ENCODE results near the gene B4GALT1. TPM values are rescaled to one million over a fixed set of nuclear protein-coding genes. Genes with fewer than 3 reads are reported as not detected.

B4GALT1 gene
- total and polyA plus RNA-seq, 2 donors (not counting 1 experiment from before 2014, with no cell fraction given) = 24.1 to 64.8 TPM

DNA sequence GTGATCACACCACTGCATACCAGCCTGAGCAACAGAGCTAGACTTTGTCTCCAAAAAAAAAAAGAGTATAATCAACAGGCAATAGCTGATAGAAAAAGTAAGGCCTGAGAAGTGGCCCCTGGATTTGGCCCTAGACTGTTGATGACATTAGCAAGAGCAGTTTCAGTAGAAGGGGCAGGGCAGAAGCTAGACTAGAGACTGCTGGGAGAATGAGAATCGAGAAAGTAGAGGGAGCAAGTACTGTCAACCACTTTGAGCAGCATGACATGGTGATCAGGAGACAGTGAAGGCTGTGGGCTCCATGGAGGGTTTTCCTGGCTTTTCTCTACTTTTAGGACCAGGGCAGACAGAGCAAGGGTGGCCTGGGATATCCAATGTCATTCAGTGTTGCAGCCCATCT, 34.9 kb upstream of the B4GALT1 start:
- no peak for DNase-seq (ENCODE audit: low read depth in 2 of 2)
- no peak overlapping the region for H3K4me2 ChIP-seq (ENCODE audit: extremely low read depth, insufficient read depth, low read length)
- H3K27ac ChIP-seq (ENCODE audit: insufficient read depth, low read length) = no peak overlapping the region
- no peaks in the 10 kb centered on the region for H3K4me1 ChIP-seq (ENCODE audit: control insufficient read depth, extremely low read depth, insufficient read depth, low read length)
- no peak overlapping the region for H2AFZ ChIP-seq (ENCODE audit: low read length)
- H3K27me3 ChIP-seq (ENCODE audit: control insufficient read depth, insufficient read depth, low read length) = peaks cover 15% of the 10 kb centered on the region
- H4K20me1 ChIP-seq (ENCODE audit: control insufficient read depth, extremely low read depth, insufficient read depth, low read length) = no peaks in the 10 kb centered on the region
- no peak for TF ChIP-seq EZH2 (IDR thresholded peaks at IDR 0.05; ENCODE audit: low read length, missing control alignments)
- TF ChIP-seq, protein P1, sequence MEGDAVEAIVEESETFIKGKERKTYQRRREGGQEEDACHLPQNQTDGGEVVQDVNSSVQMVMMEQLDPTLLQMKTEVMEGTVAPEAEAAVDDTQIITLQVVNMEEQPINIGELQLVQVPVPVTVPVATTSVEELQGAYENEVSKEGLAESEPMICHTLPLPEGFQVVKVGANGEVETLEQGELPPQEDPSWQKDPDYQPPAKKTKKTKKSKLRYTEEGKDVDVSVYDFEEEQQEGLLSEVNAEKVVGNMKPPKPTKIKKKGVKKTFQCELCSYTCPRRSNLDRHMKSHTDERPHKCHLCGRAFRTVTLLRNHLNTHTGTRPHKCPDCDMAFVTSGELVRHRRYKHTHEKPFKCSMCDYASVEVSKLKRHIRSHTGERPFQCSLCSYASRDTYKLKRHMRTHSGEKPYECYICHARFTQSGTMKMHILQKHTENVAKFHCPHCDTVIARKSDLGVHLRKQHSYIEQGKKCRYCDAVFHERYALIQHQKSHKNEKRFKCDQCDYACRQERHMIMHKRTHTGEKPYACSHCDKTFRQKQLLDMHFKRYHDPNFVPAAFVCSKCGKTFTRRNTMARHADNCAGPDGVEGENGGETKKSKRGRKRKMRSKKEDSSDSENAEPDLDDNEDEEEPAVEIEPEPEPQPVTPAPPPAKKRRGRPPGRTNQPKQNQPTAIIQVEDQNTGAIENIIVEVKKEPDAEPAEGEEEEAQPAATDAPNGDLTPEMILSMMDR (conservative IDR thresholded peaks at IDR 0.05 in 1 of 2, IDR thresholded peaks at IDR 0.05 in 1 of 2; ENCODE audit: low read depth in 1 of 2, low read length in 2 of 2) = no peak
- H3K9me3 ChIP-seq (ENCODE audit: control insufficient read depth, insufficient read depth, low read depth, low read length) = no peaks in the 10 kb centered on the region
- H3K79me2 ChIP-seq (ENCODE audit: control insufficient read depth, insufficient read depth, low read length) = no peaks in the 10 kb centered on the region
- H3K9ac ChIP-seq (ENCODE audit: insufficient read depth, low read length) = no peak overlapping the region
- H3K36me3 ChIP-seq (ENCODE audit: control insufficient read depth, insufficient read depth, low read length) = no peaks in the 10 kb centered on the region
- H3K4me3 ChIP-seq (replicated peaks in 1 of 4; ENCODE audit: control extremely low read depth in 1 of 4, insufficient read depth in 1 of 4, low read depth in 3 of 4, low read length in 4 of 4) = no peak overlapping the region

DNA sequence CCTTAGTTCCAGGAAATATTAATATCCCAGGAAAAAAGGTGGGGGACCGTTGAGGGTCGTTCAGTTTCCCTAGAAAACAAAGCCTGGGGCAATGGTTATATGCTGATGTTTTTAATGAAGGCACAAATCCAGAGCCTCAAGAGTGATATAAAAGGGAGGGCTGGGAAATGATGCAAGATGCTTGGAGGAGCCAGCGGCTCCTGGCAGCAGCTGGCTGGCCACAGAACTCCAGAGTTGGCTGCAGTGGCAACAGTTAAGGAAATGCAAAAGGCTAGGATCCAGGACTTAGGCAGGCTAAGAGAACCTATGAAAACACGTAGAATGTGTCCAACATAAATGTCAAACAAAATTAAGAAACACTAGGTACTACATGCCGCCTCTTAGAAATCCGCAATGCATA, 31.0 kb upstream of the B4GALT1 start:
- peak; percentile 66 to 85 for DNase-seq (ENCODE audit: low read depth in 2 of 2)
- H3K9ac ChIP-seq (ENCODE audit: insufficient read depth, low read length) = no peak overlapping the region
- H3K79me2 ChIP-seq (ENCODE audit: control insufficient read depth, insufficient read depth, low read length) = no peaks in the 10 kb centered on the region
- no peak for TF ChIP-seq EZH2 (IDR thresholded peaks at IDR 0.05; ENCODE audit: low read length, missing control alignments)
- TF ChIP-seq, protein P1 (conservative IDR thresholded peaks at IDR 0.05 in 1 of 2, IDR thresholded peaks at IDR 0.05 in 1 of 2; ENCODE audit: low read depth in 1 of 2, low read length in 2 of 2) = no peak
- H3K27me3 ChIP-seq (ENCODE audit: control insufficient read depth, insufficient read depth, low read length) = peaks cover 5% of the 10 kb centered on the region
- no peak overlapping the region for H3K27ac ChIP-seq (ENCODE audit: insufficient read depth, low read length)
- H3K9me3 ChIP-seq (ENCODE audit: control insufficient read depth, insufficient read depth, low read depth, low read length) = no peaks in the 10 kb centered on the region
- no peaks in the 10 kb centered on the region for H4K20me1 ChIP-seq (ENCODE audit: control insufficient read depth, extremely low read depth, insufficient read depth, low read length)
- H3K4me2 ChIP-seq (ENCODE audit: extremely low read depth, insufficient read depth, low read length) = no peak overlapping the region
- H3K4me3 ChIP-seq (replicated peaks in 1 of 4; ENCODE audit: control extremely low read depth in 1 of 4, insufficient read depth in 1 of 4, low read depth in 3 of 4, low read length in 4 of 4) = no peak overlapping the region
- H3K4me1 ChIP-seq (ENCODE audit: control insufficient read depth, extremely low read depth, insufficient read depth, low read length) = no peaks in the 10 kb centered on the region
- H2AFZ ChIP-seq (ENCODE audit: low read length) = no peak overlapping the region
- no peaks in the 10 kb centered on the region for H3K36me3 ChIP-seq (ENCODE audit: control insufficient read depth, insufficient read depth, low read length)

DNA sequence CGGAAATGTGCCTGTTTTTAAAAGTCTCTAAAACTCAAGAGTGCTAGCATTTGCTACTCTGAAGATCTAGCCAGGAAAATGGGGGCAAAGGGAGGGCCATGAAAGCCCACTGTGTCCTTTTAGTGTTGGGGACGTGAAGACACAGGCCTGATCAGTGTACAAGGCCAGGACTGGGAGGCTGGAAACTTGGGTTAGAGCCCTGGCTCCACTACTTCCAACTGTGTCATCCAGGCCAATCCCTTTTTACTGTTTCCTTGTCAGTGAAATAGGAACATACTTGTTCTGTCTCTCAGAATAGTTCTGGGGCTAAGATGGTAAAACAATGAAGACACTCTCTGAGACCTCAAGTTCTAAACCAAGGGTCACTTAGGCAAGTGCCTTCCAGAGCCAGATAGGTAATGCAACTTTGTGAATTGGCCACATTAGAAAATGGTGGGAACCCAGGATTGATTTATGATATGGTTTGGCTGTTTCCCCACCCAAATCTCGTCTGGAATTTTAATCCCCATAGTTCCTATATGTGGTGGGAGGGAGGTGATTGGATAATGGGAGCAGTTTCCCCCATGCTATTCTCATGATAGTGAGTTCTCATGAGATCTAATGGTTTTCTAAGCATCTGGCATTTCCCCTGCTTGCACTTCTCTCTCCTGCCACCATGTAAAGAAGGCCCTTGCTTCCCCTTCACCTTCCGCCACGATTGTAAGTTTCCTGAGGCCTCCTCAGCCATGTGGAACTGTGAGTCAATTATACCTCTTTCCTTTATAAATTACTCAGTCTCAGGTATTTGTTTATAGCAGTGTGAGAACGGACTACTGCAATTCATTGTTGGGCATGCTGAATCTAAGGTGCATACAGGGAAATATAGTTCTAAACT, 30.4 kb upstream of the B4GALT1 start:
- Histone ChIP-seq H3K9ac (ENCODE audit: insufficient read depth, low read length) (no peak overlapping the region), H3K27ac (ENCODE audit: insufficient read depth, low read length) (no peak overlapping the region), H3K27me3 (ENCODE audit: control insufficient read depth, insufficient read depth, low read length) (peaks cover 3% of the 10 kb centered on the region), H2AFZ (ENCODE audit: low read length) (no peak overlapping the region), H3K36me3 (ENCODE audit: control insufficient read depth, insufficient read depth, low read length) (no peaks in the 10 kb centered on the region), H3K4me1 (ENCODE audit: control insufficient read depth, extremely low read depth, insufficient read depth, low read length) (no peaks in the 10 kb centered on the region), H3K4me3 (replicated peaks in 1 of 4; ENCODE audit: control extremely low read depth in 1 of 4, insufficient read depth in 1 of 4, low read depth in 3 of 4, low read length in 4 of 4) (no peak overlapping the region), H3K79me2 (ENCODE audit: control insufficient read depth, insufficient read depth, low read length) (no peaks in the 10 kb centered on the region), H3K9me3 (ENCODE audit: control insufficient read depth, insufficient read depth, low read depth, low read length) (no peaks in the 10 kb centered on the region), H3K4me2 (ENCODE audit: extremely low read depth, insufficient read depth, low read length) (no peak overlapping the region), H4K20me1 (ENCODE audit: control insufficient read depth, extremely low read depth, insufficient read depth, low read length) (no peaks in the 10 kb centered on the region)
- TF ChIP-seq, protein P1 (conservative IDR thresholded peaks at IDR 0.05 in 1 of 2, IDR thresholded peaks at IDR 0.05 in 1 of 2; ENCODE audit: low read depth in 1 of 2, low read length in 2 of 2) = no peak
- TF ChIP-seq EZH2 (IDR thresholded peaks at IDR 0.05; ENCODE audit: low read length, missing control alignments) = no peak
- no peak for DNase-seq (ENCODE audit: low read depth in 2 of 2)
